CD4-positive, alpha-beta memory T cell (primary cell): ENCODE results near the gene DSE. TPM values are rescaled to one million over a fixed set of nuclear protein-coding genes. Genes with fewer than 3 reads are reported as not detected.

Source experiments
- CTCF ChIA-PET: fragments of 350-600 bp; sonication (Branson Sonifier 250); formaldehyde crosslinking; loops from one replicate; lab custom pipeline; 2021; ENCODE audit warnings: inconsistent platforms; ENCODE audit not compliant: partially characterized antibody; lab: Charles Lee
- POLR2A ChIA-PET: fragments of 350-600 bp; sonication (Branson Sonifier 250); formaldehyde crosslinking; loops from one replicate; lab custom pipeline; 2021; ENCODE audit not compliant: partially characterized antibody; lab: Charles Lee
- DNase-seq, 5 donors: peaks; one replicate each; pipeline versions ENCODE4 v3.0.0 to v3.0.0-alpha.2; 2020 to 2022; ENCODE audit warnings: mixed read lengths in 1 of 5
- H3K27ac ChIP-seq: one replicate; pipeline ENCODE4 v1.7.0; 2013; ENCODE audit warnings: low read depth, low read length
- H3K27me3 ChIP-seq: 2 replicates; pipeline ENCODE4 v1.7.0; 2013; ENCODE audit warnings: mild to moderate bottlenecking, low read length, moderate library complexity; ENCODE audit not compliant: insufficient read depth
- H3K36me3 ChIP-seq: 2 replicates; pipeline ENCODE4 v1.7.0; 2013; ENCODE audit warnings: mild to moderate bottlenecking, low read length, moderate library complexity; ENCODE audit not compliant: insufficient read depth
- H3K4me1 ChIP-seq: 2 replicates; pipeline ENCODE4 v1.7.0; 2013; ENCODE audit warnings: mild to moderate bottlenecking, low read length, moderate library complexity; ENCODE audit not compliant: insufficient read depth
- H3K4me3 ChIP-seq, 2 donors: one replicate each; pipeline ENCODE4 v1.7.0; 2013; ENCODE audit warnings: low read length in 2 of 2, mild to moderate bottlenecking in 1 of 2
- H3K9me3 ChIP-seq, 2 donors: one replicate each; pipeline ENCODE4 v1.7.0; 2013; ENCODE audit warnings: low read length in 2 of 2, control low read depth in 1 of 2; ENCODE audit not compliant: control insufficient read depth in 1 of 2
- H3K27ac Mint-ChIP-seq, 7 donors: one replicate each; pipeline ENCODE4 v1.8.0; 2020 to 2021; ENCODE audit warnings: mixed read lengths in 7 of 7, mild to moderate bottlenecking in 6 of 7, inconsistent platforms in 3 of 7, moderate library complexity in 3 of 7
- H3K27me3 Mint-ChIP-seq, 2 donors: one replicate each; pipeline ENCODE4 v1.8.0; 2020 to 2021; ENCODE audit warnings: mixed read lengths in 2 of 2
- H3K36me3 Mint-ChIP-seq, 2 donors: one replicate each; pipeline ENCODE4 v1.8.0; 2020 to 2021; ENCODE audit warnings: mixed read lengths in 2 of 2, inconsistent platforms in 1 of 2, mild to moderate bottlenecking in 1 of 2
- H3K4me1 Mint-ChIP-seq, 4 donors: one replicate each; pipeline ENCODE4 v1.8.0; 2020 to 2021; ENCODE audit warnings: mixed read lengths in 4 of 4, mild to moderate bottlenecking in 1 of 4
- H3K4me3 Mint-ChIP-seq, 8 donors: one replicate each; pipeline ENCODE4 v1.8.0; 2020 to 2021; ENCODE audit warnings: mixed read lengths in 8 of 8, mild to moderate bottlenecking in 7 of 8, moderate library complexity in 6 of 8, inconsistent platforms in 3 of 8
- H3K9me3 Mint-ChIP-seq, 8 donors: one replicate each; pipeline ENCODE4 v1.8.0; 2020 to 2021; ENCODE audit warnings: mixed read lengths in 8 of 8, mild to moderate bottlenecking in 5 of 8, inconsistent platforms in 3 of 8, moderate library complexity in 1 of 8
- intact Hi-C: fragments of 100-400 bp; cut with micrococcal nuclease; formaldehyde crosslinking; loops from one replicate; pipeline ENCODE4 v1.15.1; 2023
- polyA plus RNA-seq, 2 donors: library from polyadenylated mRNA; unstranded; fragments of 300-500 nt; fragmentation: Illumina TruSeq; gene quantifications; one replicate each; pipeline ENCODE4 v1.2.3, GENCODE V29; 2021
- total RNA-seq, 2 experiments: library from RNA; stranded (reverse); gene quantifications; one replicate each; pipeline ENCODE4 v1.2.3, GENCODE V29; 2021

DSE gene
- total and polyA plus RNA-seq, 4 experiments from 2014 or later: 1.9 to 9.0 (median 5.8) TPM

DNA sequence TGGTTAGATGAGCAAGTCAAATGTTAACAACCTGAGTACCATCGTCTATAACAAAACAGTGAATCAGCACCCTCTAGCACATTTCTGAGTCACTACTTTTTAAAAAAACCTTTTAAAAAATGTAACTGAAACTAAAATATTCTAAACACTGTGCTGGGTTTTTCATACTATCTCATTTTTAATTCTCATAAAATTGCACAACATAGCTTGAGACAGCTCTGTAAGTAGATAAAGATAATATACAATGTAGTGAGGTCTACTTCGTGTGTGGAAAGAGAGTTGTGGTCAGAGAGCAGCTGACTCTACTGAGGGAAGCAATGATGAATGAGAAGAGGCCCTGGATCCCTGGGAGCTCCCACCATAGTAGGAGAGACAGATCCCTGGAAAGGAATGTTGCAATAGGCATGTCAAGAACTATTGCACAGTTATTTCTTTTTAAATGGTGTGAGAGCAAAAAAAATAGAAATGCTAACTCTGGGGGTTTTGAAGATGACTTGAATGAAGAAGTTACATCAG, 76.8 kb downstream of the DSE start:
- Mint-ChIP-seq H3K27ac (no peak overlapping the region), H3K4me1 (peaks cover 13 to 15% (median 14%) of the 10 kb centered on the region in 4 donors), H3K27me3 (peaks cover 3 to 9% of the 10 kb centered on the region in 2 donors), H3K36me3 (no peaks in the 10 kb centered on the region), H3K9me3 (no peaks in the 10 kb centered on the region), H3K4me3 (no peak overlapping the region)
- H3K4me3 ChIP-seq: no peak overlapping the region
- DNase-seq: no peak
- peaks cover 13% of the 10 kb centered on the region for H3K4me1 ChIP-seq
- H3K27ac ChIP-seq: no peak overlapping the region
- H3K9me3 ChIP-seq: no peaks in the 10 kb centered on the region
- no peaks in the 10 kb centered on the region for H3K27me3 ChIP-seq
- ChIA-PET CTCF (no interaction called here), POLR2A (no interaction called here)
- intact Hi-C loops: loop anchor here (10.0 kb wide), 1 partner anchor 163 kb away; no protein-coding TSS in a partner anchor
- H3K36me3 ChIP-seq: no peaks in the 10 kb centered on the region

- Mint-ChIP-seq H3K4me1 (peaks cover 7 to 11% (median 8%) of the 10 kb centered on the region in 4 donors), H3K4me3 (no peak overlapping the region), H3K27me3 (peaks cover 5 to 8% of the 10 kb centered on the region in 2 donors), H3K36me3 (no peaks in the 10 kb centered on the region), H3K9me3 (no peaks in the 10 kb centered on the region), H3K27ac (no peak overlapping the region)
- Histone ChIP-seq H3K4me3 (no peak overlapping the region), H3K27me3 (no peaks in the 10 kb centered on the region), H3K36me3 (no peaks in the 10 kb centered on the region), H3K4me1 (peaks cover 9% of the 10 kb centered on the region), H3K27ac (no peak overlapping the region), H3K9me3 (no peaks in the 10 kb centered on the region)
- ChIA-PET POLR2A (no interaction called here), CTCF (no interaction called here)
- no peak for DNase-seq
- intact Hi-C loops: loop anchor here (10.0 kb wide), 1 partner anchor 165 kb away; no protein-coding TSS in a partner anchor
These were observed 78.8 kb downstream of the DSE start for GRCh38 chr6:116449565-116449964.

GRCh38 chr6:116450185-116450710, 79.5 kb downstream of the DSE start:
- Mint-ChIP-seq H3K36me3 (no peaks in the 10 kb centered on the region), H3K4me1 (peaks cover under 1 to 6% (median 2%) of the 10 kb centered on the region in 4 donors), H3K4me3 (no peak overlapping the region), H3K27me3 (peaks cover 5 to 6% of the 10 kb centered on the region in 2 donors), H3K9me3 (no peaks in the 10 kb centered on the region), H3K27ac (no peak overlapping the region)
- Histone ChIP-seq H3K27me3 (no peaks in the 10 kb centered on the region), H3K36me3 (no peaks in the 10 kb centered on the region), H3K27ac (no peak overlapping the region), H3K4me3 (no peak overlapping the region), H3K4me1 (peaks cover 2% of the 10 kb centered on the region), H3K9me3 (no peaks in the 10 kb centered on the region)
- no peak for DNase-seq
- CTCF ChIA-PET: no interaction called here
- intact Hi-C loops: no loop called here
- POLR2A ChIA-PET: no interaction called here

DNA sequence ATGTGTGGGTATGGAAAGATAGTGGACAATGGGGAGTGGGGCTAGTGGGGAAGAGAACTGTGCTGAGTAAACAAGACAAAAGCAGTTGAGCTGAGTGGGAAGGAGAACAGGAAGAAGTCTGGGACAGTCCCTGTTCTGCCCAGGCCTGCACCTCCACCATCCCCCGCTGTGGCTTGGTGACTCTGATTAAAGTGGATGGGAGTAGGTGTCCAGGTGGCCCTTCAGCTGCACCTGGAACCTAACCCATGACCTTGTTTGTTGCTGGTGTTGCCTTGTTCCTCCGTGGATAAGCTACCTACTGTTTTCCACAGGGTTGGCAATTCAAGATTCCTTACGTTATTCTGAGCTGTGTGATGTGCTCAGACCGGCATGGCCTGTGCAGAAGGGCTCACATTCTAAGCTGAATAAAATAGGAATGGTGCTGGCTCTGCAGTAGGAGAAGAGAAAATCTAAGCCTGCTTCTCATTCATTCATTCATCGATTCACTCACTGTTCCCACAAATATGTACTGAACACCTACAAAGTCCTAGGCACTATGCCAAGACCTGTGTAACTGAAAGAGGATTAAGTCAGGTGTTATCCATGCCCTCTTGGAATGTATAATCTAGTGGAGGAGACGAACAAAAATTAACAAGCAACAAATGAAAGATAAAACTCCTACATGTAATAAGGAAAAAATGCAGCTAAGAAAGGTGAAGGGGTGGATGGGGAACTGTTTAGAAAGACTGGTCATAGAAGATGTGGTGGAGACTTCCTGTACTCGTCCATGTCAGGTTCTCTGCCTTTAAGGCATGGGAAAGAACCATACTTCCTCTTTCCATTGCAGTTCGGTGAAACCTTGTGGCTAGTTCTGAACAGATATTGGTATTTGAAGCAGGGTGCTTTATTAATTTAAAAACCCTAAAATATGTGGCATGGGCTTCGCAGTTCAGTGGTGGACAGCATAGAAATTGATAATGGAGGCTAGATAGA, 80.3 kb downstream of the DSE start:
- H3K27me3 ChIP-seq: no peaks in the 10 kb centered on the region
- no peaks in the 10 kb centered on the region for H3K9me3 ChIP-seq
- H3K27ac ChIP-seq: no peak overlapping the region
- intact Hi-C loops: no loop called here
- H3K9me3 Mint-ChIP-seq: no peaks in the 10 kb centered on the region
- no peak overlapping the region for H3K4me3 Mint-ChIP-seq
- H3K36me3 Mint-ChIP-seq: no peaks in the 10 kb centered on the region
- H3K36me3 ChIP-seq: no peaks in the 10 kb centered on the region
- H3K4me3 ChIP-seq: no peak overlapping the region
- H3K4me1 ChIP-seq: no peaks in the 10 kb centered on the region
- H3K4me1 Mint-ChIP-seq: peaks cover 0 to 6% (median under 1%) of the 10 kb centered on the region in 4 donors
- ChIA-PET CTCF (interaction anchor here (1.2 kb wide), 1 partner anchor 81 kb away, joined by 3 read pairs; no protein-coding TSS in a partner anchor), POLR2A (no interaction called here)
- H3K27me3 Mint-ChIP-seq: peaks cover 5% of the 10 kb centered on the region in 2 donors
- no peak for DNase-seq
- H3K27ac Mint-ChIP-seq: no peak overlapping the region

DNA sequence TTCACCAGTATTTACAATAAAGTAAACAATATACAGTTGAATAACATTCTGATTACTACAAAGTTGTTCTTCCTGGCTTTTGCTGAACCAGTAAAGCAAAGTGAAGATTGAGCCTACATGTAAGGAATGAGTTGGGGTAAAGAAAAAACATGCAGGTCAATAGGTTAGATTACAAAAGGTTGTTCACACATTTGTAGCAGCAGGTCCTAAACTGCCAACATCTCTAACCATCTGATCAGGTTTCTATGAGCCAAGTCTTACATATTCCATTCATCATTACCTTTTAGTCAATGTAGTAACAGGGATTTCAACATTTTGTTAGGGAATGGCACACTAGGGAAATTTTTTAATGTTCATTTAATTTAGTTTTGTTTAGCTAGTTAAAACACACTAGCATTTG, 81.2 kb downstream of the DSE start:
- H3K27me3 Mint-ChIP-seq: peaks cover 5% of the 10 kb centered on the region in 2 donors
- ChIA-PET CTCF (interaction anchor here (1.2 kb wide), 1 partner anchor 81 kb away, joined by 3 read pairs; no protein-coding TSS in a partner anchor), POLR2A (no interaction called here)
- H3K4me3 Mint-ChIP-seq: no peak overlapping the region
- H3K36me3 Mint-ChIP-seq: no peaks in the 10 kb centered on the region
- Histone ChIP-seq H3K27me3 (no peaks in the 10 kb centered on the region), H3K27ac (no peak overlapping the region), H3K9me3 (no peaks in the 10 kb centered on the region), H3K4me1 (no peaks in the 10 kb centered on the region), H3K4me3 (no peak overlapping the region), H3K36me3 (no peaks in the 10 kb centered on the region)
- no peak overlapping the region for H3K27ac Mint-ChIP-seq
- peaks cover 0 to 7% (median under 1%) of the 10 kb centered on the region in 4 donors for H3K4me1 Mint-ChIP-seq
- DNase-seq: no peak
- H3K9me3 Mint-ChIP-seq: no peaks in the 10 kb centered on the region
- intact Hi-C loops: no loop called here

DNA sequence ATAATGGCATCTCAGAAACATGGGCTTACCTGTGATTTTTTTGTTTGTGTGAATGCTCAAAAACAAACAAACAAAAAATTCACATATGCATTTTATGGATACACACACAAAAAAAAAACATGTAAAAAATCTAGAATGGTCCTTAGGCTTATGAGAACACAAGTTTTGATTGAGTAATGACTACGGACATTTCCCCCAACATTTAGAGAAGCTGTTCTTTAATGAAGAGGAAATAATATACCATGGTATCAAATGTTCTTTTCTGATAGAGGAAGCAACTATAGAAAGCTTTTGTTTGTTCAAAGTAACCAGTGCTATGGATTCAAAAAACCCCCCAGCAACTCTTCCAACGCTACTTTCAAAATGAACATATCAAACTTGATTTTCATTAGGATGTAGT, 81.8 kb downstream of the DSE start:
- Mint-ChIP-seq H3K9me3 (no peaks in the 10 kb centered on the region), H3K4me1 (peaks cover 0 to 7% (median under 1%) of the 10 kb centered on the region in 4 donors), H3K27ac (no peak overlapping the region), H3K36me3 (no peaks in the 10 kb centered on the region), H3K4me3 (no peak overlapping the region), H3K27me3 (peaks cover 5% of the 10 kb centered on the region in 2 donors)
- DNase-seq: no peak
- H3K36me3 ChIP-seq: no peaks in the 10 kb centered on the region
- no peaks in the 10 kb centered on the region for H3K4me1 ChIP-seq
- no peaks in the 10 kb centered on the region for H3K9me3 ChIP-seq
- H3K4me3 ChIP-seq: no peak overlapping the region
- CTCF ChIA-PET: no interaction called here
- intact Hi-C loops: no loop called here
- no peaks in the 10 kb centered on the region for H3K27me3 ChIP-seq
- no peak overlapping the region for H3K27ac ChIP-seq
- POLR2A ChIA-PET: no interaction called here

DNA sequence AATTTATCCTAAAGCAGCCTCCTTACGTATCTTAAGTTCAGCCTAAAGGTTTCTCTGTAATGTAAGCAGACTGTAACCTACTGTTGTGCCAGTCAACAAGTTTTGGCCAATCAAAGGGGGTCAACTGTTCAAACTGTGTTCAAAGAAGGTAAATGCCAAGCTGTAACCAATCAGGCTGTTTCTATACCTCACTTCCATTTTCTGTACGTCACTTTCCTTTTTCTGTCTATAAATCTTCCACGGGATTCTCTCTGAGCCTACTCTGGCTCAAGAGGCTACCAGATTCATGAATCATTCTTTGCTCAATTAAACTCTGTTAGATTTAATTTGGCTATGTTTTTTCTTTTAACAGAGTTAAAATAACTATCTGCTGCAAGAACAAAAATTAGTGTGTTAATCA, 85.4 kb downstream of the DSE start:
- ChIA-PET POLR2A (no interaction called here), CTCF (no interaction called here)
- intact Hi-C loops: no loop called here
- peaks cover under 1% of the 10 kb centered on the region for H3K4me1 ChIP-seq
- no peaks in the 10 kb centered on the region for H3K27me3 ChIP-seq
- H3K4me3 Mint-ChIP-seq: no peak overlapping the region
- H3K4me1 Mint-ChIP-seq: peaks cover 3 to 10% (median 5%) of the 10 kb centered on the region in 4 donors
- H3K27me3 Mint-ChIP-seq: peaks cover 4 to 10% of the 10 kb centered on the region in 2 donors
- H3K36me3 ChIP-seq: no peaks in the 10 kb centered on the region
- no peak overlapping the region for H3K27ac Mint-ChIP-seq
- DNase-seq: no peak
- no peak overlapping the region for H3K27ac ChIP-seq
- H3K9me3 ChIP-seq: no peaks in the 10 kb centered on the region
- H3K9me3 Mint-ChIP-seq: peaks cover 0 to 3% (median 0%) of the 10 kb centered on the region in 8 donors
- H3K36me3 Mint-ChIP-seq: no peaks in the 10 kb centered on the region
- H3K4me3 ChIP-seq: no peak overlapping the region
